Measurements from ENCODE around the gene WNT2B. TPM values are rescaled to one million over a fixed set of nuclear protein-coding genes. Genes with fewer than 3 reads are reported as not detected.
"Not testable (repeated sequence)": the region's sequence is repeated elsewhere in the genome, so short reads cannot be mapped to it uniquely, and the experiment has no call there.

WNT2B gene
- total RNA-seq (2014; rRNA removed; shearing (Covaris generic)), result 0.02 TPM in 1 of 2 replicates, not detected in the other
- polyA plus RNA-seq (2015; cell fraction: cytosol; rRNA removed), result 0.07 and 0.27 TPM in 2 replicates
- polyA plus RNA-seq (2015; cell fraction: nucleus; rRNA removed), result 1.3 and 1.4 TPM in 2 replicates

DNA sequence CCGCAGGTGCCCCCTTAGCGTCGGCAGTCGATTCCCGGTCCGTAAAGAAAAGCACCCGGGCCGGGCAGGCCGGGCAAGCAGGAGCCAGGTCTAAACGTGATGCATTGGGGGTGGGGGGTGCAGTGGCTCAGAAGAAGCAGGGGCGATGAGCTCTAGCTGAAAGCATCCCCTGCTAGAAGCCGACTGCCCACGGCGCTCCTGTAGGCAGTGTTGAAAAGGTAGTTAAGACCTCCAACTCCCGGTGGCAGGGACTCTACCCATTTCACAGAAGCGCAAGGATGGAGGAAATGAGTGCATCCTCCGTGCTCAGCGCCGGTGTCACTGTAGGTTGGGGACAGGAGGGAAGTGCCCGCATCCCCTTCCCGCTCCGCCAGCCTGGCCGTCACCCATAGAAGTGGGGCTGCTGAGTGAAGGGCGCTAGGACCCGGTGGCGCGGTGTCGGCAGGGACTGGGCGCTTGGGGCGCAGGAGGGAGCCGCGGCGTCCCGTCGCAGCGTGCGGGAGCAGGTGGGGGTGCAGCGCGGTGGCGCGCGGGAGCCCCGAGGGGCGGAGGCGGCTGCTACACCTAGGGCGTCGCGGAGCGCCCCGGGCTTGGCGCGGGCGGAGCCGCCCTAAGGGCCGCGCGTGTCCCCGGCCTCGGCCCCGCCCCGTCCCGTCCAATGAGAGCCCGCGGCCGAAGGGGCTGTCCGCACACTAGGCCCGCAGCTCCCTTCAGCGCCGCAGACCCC lies at the start of gene WNT2B:
Gene WNT2B (plus strand): TSS at position 688 of the 727 bp plus-strand sequence. CDS start 298 bp downstream, outside the sequence.
- no peak for DNase-seq (ENCODE audit: low read depth)

DNA sequence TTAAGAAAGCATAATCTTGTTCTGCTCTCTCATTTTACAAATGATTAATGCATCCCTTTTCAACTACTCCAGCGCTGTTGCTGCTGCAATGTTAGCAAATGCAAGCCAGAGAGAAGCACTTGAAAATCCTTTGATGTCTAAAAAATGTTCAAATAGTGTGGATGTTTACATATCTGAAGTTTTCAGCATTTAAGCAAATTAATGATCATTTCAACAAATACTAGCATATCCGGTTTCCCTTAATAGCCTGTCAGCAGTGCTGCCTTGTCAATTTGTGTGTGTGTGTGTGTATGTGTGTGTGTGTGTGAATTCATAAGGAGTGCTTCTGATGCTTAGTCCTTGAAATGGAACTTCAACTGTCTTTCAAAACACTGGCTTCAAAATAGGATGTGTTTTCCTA lies 48.1 kb upstream of the WNT2B start:
- DNase-seq (ENCODE audit: low read depth), result no peak

DNA sequence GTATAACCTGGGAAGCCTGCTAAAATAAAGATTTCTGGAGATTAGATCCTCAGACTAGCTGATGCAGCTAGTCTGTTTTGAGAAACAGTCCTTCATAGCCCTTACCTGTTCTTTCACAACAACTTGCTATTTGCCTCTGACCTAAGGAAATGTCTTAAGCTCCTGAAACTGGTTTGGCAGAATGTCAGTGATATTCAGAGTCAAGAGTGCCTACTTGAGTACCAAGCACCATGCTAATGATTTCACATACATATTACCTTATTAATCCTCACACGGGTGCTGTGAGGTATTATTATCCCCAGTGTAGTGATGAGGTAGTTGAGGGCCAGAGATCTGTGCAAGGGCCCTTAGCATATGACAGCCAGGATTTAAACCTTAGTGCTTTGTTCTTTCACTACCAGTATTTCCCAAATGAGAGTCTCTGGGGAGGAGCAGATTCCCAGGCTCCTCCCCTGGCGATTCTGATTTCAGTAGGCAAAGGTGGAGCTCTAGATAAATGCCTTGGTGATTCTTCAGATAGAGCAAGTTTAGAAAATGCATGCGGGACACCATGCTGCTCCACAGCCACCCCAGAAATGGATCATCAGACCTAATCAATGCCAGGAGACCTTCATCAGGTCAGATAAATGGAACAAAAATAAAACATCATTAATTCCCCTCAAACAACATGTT lies 47.4 kb upstream of the WNT2B start:
- DNase-seq (ENCODE audit: low read depth), result no peak

DNA sequence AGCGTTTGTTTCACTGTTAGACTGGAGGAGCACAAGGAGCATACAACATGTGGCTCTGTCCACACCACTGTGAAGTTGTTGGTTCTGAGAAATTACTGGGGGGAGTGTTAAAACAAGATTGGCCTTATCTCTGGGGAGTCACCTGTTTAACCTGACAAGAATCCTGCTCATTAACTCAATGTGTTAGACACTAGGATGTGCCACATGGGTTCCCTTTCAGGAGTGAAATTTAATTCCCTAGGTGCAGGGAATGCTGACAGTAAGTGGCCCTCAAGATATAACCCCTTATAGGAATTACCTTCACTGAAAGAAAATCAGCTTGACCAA lies 45.8 kb upstream of the WNT2B start:
- DNase-seq (ENCODE audit: low read depth), result no peak

DNA sequence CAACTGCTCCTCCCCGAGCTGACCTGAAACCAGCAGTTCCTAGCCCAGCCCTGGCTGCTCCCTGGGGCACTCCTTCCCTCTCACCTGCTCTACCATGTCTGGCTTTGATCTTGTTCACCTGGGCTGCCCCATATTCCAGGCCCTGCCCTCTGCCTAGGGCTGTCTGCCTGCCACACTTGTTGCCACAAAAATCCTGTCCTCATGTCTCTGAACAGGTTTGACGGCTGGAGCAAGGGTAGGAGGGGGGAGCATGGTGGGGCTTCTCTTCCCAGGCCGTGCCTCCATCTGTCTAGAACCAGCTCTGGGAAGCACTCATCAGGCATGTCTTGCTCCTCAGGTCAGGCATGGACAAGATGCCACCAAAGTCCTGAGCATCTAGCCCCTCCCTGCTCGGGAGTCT lies 44.3 kb upstream of the WNT2B start:
- no peak for DNase-seq (ENCODE audit: low read depth)

DNA sequence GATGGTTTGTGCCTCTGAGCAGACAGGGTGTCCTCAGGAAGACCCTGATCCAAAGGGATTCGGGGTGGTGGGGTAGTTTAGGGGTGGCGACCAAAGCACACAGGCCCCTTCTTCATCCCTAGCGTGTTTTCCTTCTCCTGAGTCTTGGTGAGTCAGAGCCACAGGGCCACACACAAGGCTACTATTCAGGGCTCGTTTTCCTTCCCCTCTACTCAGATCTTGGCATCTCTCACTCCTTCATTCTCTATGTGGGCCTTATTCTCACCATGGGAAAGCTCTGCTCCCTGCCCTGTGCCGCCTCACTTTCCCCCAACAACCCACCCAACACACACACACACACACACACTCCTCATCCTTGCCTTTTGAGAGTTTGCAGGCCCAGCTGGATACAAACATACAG lies 43.6 kb upstream of the WNT2B start:
- peak; percentile 64 for DNase-seq (ENCODE audit: low read depth)

DNA sequence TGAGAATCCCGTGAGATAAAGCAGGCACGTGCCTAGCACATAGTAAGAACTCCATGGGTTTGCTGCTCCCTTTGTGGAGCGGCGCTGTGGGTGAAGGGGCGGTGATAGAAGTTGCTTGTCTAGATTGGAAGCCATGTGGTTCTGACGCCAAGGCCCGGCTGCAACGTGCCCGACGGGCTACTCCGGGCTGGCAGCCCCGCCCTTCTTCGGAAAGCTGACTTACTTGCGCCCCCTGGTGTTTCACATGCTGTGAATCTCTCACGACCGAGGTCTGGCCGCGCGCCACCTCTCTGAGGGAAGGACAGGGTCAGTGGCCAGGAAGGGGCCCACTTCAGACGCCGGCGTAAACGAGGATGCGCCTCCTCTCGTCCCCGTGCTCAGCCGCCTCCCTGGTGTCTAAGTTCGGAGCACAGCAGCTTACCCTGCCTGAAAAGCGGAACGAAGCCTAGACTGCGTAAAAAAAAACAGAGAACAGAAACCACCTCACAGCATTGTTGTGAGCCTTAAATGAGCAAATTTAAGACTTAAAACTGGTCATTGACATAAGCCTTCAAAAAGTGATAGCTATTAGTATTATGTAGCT lies 42.6 kb upstream of the WNT2B start:
- peak; percentile 89 for DNase-seq (ENCODE audit: low read depth)

DNA sequence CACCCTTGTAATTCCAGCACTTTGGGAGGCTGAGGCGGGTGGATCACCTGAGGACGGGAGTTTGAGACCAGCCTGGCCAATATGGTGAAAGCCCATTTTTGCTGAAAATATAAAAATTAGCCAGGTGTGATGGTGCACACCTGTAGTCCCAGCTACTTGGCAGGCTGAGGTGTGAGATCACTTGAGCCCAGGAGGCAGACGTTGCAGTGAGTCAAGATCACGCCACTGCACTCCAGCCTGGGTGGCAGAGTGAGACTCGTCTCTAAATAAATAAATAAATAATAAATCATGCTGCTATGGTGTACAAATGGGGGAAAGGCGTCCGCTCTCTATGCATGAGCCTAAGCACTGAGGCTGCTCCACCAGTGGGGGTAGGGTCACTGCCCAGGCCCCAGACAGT lies 38.4 kb upstream of the WNT2B start:
- not testable (repeated sequence) for DNase-seq (ENCODE audit: low read depth)

DNA sequence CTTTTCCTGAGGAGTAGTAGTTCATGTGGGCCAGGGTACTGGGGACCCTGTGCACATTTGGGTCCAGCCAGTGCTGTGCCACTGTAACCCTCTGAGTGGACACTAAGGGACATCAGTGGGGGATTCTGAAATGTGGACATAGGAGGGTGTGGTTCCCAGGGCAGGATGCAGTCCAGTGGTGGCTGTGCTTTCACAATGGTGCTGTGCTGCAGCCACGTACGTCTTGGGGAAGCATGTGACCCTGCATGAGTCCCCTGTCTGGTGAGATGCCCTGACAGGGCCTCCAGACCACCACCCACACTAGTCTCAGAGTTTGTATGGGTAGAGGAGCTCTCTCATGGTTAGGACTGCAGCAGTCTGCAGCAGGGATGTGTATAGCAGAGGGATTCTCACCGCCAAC lies 37.8 kb upstream of the WNT2B start:
- no peak for DNase-seq (ENCODE audit: low read depth)

DNA sequence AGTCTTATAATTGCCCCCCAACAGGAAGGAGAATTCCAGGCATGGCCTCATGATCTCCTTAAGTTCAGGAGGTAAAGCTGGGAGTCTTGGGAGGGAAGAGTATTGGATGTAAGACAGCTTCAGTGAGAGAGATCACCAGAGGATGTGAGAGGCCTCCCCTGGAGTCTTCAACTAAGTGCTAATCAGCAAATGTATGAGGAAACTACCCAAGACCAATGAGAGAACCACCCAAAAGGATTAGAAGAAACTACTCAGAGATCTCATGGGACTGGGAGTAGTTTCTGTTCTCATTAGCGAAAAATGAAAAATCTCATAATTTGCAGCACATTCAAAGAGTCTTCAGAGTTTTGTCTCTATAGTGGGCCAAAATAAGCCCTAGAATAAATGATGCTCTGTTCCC lies 36.6 kb upstream of the WNT2B start:
- no peak for DNase-seq (ENCODE audit: low read depth)

DNA sequence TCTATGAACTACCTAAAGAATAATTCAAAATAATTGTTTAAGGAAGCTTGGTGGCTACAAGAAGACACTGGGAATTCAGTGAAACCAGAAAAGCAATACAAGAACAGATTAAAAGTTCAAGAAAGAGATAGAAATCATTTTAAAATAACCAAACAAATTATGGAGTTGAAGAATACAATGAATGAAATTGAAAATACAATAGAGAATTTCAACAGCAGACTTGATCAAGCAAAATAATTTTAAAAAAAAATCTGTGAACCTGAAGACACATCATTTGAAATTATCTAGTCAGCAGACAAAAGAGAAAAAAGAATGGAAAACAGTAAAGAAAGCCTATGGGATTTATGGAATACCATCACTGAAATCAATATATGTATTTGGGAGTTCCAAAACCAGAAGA lies 31.2 kb upstream of the WNT2B start:
- no peak for DNase-seq (ENCODE audit: low read depth)

DNA sequence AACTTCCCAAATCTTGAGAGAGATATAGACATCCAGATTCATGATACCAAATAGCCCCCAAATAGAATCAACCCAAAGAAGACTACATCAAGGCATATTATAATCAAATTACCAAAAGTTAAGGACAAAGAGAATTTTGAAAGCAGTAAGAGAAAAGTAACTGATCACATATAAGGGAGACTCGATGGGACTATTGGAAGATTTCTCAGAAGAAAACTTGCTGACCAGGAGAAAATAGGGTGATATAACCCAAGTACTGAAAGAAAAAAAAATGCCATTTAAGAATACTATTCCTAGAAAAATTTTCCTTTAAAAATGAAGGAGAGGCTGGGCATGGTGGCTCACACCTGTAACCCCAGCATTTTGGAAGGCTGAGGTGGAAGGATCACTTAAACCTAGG lies 30.5 kb upstream of the WNT2B start:
- no peak for DNase-seq (ENCODE audit: low read depth)

DNA sequence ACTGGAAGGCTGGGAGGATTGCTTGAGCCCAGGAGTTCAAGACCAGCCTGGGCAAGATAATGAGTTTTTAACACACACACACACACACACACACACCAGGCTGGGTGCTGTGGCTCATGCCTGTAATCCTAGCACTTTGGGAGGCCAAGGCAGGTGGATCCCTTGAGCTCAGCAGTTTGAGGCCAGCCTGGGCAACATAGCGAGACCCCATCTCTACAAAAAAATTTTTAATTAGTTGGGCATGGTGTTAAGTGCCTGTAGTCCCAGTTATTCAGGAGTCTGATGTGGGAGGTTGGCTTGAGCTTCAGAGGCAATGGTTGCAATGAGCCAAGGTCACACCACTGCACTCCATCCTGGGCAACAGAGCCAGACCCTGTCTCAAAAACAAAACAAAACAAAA lies 22.7 kb upstream of the WNT2B start:
- not testable (repeated sequence) for DNase-seq (ENCODE audit: low read depth)

DNA sequence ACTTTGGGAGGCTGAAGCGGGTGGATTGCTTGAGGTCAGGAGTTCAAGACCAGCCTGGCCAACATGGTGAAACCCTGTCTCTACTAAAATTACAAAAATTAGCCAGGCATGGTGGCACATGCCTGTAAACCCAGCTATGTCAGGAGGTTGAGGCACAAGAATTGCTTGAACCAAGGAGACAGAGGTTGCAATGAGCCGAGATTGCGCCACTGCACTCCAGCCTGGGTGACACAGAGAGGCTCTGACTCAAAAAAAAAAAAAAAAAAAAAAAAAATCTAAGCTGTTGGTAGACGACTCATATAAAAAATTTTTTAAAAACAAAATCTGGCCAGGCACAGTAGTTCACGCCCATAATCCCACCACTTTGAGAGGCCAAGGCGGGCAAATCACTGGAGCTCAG lies 21.1 kb upstream of the WNT2B start:
- not testable (repeated sequence) for DNase-seq (ENCODE audit: low read depth)

DNA sequence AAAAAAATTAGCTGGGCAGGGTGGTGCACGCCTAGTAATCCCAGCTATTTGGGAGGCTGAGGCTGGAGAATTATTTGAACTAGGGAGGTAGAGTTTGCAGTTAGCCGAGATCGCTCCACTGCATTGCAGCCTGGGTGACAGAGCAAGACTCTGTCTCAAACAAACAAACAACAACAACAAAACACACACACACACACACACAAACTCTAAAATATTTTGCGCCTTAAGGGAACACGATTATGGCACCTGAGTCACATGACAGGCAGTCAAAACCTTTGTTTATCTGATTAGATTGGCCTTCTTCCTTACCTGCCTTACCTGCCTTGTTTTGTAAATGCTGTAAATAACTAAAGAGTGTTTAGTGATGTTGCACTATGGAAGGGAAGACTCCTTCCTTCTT lies 20.6 kb upstream of the WNT2B start:
- no peak for DNase-seq (ENCODE audit: low read depth)

DNA sequence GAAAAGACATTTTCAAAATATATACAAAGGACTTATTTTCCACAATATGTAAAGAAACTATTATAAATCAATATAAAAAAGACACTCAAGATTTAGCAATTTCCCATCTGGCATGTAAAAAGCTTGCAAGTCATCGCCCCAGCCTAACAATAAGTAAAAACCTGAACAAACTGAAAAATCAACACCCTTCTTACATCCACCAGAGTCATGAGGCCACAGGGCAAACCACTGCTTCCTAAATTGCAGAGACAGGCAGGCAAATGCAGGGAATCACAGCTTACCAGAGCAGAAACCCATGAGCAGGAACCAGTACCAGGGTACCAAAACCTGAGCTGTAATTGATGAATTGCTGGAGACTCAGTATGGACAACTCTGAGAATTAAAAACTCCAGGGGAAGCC lies 16.7 kb upstream of the WNT2B start:
- no peak for DNase-seq (ENCODE audit: low read depth)

DNA sequence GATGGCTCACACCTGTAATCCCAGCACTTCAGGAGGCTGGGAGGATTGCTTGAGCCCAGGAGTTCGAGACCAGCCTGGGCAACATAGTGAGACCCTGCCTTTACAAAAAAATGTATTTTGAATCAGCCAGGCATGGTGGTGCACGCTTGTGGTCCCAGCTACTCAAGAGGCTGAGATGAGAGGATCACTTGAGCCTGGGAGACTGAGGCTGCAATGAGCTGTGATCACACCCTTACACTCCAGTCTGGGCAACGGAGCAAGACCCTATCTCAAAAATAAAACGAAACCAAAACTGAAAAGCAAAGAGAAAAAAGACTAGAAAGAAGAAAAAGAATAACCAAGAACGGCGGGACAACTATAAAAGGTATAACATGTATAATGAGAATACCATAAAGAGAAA lies 15.4 kb upstream of the WNT2B start:
- no peak for DNase-seq (ENCODE audit: low read depth)

DNA sequence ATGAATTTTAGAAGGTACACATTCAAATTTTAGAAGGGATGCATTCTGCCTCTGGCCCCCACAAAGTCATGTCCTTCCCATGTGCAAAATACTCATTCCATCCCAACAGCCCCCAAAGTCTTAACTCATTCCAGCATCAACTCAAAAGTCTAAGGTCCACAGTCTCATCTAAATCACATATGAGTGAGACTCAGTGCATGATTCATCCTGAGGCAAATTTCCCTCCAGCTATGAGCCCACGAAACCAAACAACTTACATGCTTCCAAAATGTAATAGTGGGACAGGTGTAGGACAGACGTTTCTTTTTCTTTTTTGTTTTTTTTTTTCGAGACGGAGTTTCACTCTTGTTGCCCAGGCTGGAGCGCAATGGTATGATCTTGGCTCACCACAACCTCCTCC lies 12.5 kb upstream of the WNT2B start:
- DNase-seq (ENCODE audit: low read depth), result no peak

DNA sequence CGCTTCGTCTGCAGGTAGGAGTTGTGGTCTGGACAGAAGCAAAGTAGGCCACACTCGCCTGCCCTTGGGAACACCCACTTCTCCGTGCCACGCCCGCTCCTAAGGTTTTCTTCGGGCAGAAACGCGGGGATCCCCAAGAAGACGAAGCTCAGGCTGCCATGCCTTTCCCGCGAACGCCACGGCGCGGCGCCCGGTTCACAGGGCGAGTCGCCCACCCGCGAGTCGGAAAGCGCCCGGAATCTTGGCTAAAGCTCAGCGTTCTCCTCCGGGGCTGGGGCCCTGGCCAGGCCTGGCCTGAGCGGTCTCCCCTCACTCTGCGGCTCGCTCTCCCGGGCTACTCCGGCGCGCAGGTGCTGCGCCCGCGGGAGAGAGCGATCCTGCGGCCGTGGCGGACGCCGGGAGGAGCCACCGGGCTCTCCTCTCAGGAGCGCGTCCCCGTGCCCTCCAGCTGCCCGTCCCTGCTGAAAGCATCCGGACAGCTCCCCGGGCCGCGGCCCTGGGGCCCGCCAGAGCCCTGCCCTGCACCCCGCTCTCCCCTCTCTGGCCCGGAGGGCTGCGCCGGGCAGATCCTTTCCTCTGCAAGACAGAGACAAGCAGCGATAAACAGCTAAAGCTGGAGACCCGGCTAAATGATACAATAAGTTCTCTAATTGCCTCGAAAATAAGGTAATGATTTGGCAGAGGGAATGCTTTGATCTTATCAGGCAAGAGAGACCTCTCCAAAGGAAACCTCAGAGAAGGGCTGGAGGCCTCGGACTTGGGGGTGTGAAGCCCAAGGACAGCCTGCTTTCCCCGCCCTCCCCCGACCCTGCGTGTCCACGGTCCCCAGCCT lies 6.7 kb upstream of the WNT2B start:
- peak; percentile 23 for DNase-seq (ENCODE audit: low read depth)

DNA sequence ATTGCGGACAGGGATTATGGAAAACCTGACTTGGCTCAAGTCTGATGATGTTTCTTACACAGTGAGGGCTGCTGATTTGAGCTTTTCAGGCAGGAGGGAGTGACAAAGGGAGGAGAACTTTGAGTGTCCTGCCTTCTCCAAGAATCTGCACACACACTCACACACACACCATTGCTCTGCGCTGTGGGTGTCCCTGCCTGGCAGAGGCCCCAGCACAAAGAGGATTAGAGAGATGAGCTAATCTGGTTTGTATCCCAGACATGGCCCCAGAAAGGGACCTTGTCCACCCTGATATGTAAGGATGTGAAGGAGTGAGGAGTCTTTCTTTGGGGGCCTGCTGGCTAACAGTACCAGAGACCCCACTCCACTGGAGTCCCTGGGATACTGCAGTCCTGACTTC lies 5.9 kb upstream of the WNT2B start:
- no peak for DNase-seq (ENCODE audit: low read depth)

DNA sequence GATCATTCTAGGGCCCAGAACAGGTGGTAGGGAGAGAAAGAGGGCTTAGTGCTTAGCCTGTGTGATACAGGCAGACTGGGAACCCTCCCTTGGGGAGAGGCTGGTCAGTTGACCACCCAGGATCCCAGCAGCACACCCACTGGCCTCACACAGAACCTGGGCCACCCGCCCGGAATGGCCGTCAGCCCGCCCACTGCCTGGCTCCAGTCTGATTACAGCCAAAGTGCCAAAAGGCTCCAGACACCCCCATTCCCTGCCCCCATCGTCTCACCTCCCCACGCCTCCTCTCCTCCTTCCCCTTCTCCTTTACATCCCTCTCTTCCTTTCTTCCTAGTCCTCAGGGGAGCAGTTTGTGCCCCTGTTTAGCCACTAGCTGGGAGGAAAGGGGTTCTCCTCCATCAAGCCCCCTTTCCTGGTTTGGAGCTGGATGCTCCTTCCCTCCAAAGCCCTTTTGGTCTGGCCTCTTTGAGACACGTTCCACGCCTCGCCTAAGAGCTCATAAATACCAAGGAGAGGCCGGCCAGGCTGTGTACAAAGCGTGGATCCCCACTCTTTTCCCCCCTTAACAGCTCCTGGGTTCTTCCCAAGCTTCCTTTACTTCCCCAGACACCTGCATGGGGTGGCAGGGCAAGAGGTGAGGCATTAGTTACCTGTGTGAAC lies 4.6 kb upstream of the WNT2B start:
- no peak for DNase-seq (ENCODE audit: low read depth)

Measured in HT1080 (cell line).